Epithelial cell of esophagus (primary cell): Measurements from ENCODE around the gene PLCB1.

ENCODE experiments used
- DNase-seq: peaks from one replicate; pipeline ENCODE4 v3.0.0; 2010; ENCODE audit warnings: low read depth
- H3K4me3 ChIP-seq: 2 replicates; pipeline ENCODE4 v1.5.1; 2011; ENCODE audit warnings: mild to moderate bottlenecking, low read length, control low read depth
- CTCF ChIP-seq: IDR thresholded peaks from 2 replicates; pipeline ENCODE4 v1.5.1; 2011; ENCODE audit warnings: low read depth, mild to moderate bottlenecking, low read length, control low read depth, inconsistent platforms; ENCODE audit not compliant: insufficient read depth; ENCODE audit errors: missing control alignments

Gene PLCB1

GRCh38 chr20:8601542-8601912 lies 469.5 kb downstream of the PLCB1 start:
- no peak for TF ChIP-seq CTCF
- H3K4me3 ChIP-seq, result no peak overlapping the region
- peak; percentile 14 for DNase-seq

- no peak for TF ChIP-seq CTCF
- no peak overlapping the region for H3K4me3 ChIP-seq
- no peak for DNase-seq
Measured at GRCh38 chr20:8602389-8603116, 470.5 kb downstream of the PLCB1 start.

- H3K4me3 ChIP-seq, result no peak overlapping the region
- DNase-seq, result no peak
- TF ChIP-seq CTCF, result no peak
Measured at GRCh38 chr20:8608470-8608869, 476.4 kb downstream of the PLCB1 start.

GRCh38 chr20:8616792-8617191 lies 484.7 kb downstream of the PLCB1 start:
- no peak for TF ChIP-seq CTCF
- no peak for DNase-seq
- no peak overlapping the region for H3K4me3 ChIP-seq

GRCh38 chr20:8621001-8621400 lies 488.9 kb downstream of the PLCB1 start:
- DNase-seq, result no peak
- no peak for TF ChIP-seq CTCF
- H3K4me3 ChIP-seq, result no peak overlapping the region

- no peak for DNase-seq
- no peak overlapping the region for H3K4me3 ChIP-seq
- TF ChIP-seq CTCF, result no peak
Measured at GRCh38 chr20:8624046-8624445, 492.0 kb downstream of the PLCB1 start.

GRCh38 chr20:8624616-8625015 lies 492.6 kb downstream of the PLCB1 start:
- no peak for DNase-seq
- no peak overlapping the region for H3K4me3 ChIP-seq
- no peak for TF ChIP-seq CTCF
